ENCODE measurements around the gene FITM2.

DNA sequence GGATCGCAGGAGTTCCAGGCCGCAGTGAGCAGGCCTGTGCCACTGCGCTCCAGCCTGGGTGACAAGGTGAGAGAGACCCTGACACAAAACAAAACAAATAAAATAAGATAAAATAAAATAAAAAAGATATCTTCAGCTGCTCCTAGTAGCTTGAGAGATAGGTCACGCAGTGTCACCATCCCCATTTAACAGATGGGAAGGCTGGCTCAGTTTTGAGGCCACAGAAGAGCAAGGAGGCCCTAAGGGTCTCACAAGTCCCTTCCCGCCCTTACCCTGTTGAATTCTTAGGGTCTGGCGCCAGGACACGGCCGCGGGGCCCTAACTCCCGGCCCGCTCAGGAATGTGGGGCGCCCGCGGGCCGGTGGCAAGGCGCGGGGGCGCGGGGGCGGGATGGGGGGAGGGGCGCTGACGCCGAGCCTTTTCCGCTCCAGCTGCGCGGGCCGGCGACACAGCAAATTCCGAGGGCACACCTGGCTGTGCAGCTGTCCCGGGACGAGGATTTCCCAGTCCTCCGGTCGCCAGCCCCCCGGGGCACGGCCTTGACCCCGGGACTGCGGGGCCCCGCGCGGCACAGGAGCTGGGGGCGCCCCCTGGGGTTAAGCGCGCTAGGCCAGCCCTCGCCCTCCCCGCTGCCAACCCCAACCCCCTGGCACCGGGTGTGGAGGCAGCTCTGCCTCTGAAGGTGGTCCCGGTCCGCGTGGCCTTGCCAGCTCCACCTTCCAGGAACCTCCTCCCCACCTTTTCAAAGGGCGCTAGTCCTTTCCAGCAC lies 15.6 kb upstream of the FITM2 start:
- TF ChIP-seq, protein P1, sequence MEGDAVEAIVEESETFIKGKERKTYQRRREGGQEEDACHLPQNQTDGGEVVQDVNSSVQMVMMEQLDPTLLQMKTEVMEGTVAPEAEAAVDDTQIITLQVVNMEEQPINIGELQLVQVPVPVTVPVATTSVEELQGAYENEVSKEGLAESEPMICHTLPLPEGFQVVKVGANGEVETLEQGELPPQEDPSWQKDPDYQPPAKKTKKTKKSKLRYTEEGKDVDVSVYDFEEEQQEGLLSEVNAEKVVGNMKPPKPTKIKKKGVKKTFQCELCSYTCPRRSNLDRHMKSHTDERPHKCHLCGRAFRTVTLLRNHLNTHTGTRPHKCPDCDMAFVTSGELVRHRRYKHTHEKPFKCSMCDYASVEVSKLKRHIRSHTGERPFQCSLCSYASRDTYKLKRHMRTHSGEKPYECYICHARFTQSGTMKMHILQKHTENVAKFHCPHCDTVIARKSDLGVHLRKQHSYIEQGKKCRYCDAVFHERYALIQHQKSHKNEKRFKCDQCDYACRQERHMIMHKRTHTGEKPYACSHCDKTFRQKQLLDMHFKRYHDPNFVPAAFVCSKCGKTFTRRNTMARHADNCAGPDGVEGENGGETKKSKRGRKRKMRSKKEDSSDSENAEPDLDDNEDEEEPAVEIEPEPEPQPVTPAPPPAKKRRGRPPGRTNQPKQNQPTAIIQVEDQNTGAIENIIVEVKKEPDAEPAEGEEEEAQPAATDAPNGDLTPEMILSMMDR (IDR thresholded peaks at IDR 0.05) = no peak
- TF ChIP-seq EP300 (IDR thresholded peaks at IDR 0.05) (no peak), POLR2A (IDR thresholded peaks at IDR 0.05) (no peak)
